Neural cell (in vitro differentiated cells): ENCODE measurements around the gene FGG.

Source experiments
- EP300 ChIP-seq: fragments of 450-650 bp; conservative IDR thresholded peaks from 2 replicates; pipeline ENCODE4 v1.6.1; 2014; ENCODE audit warnings: antibody characterized with exemption, mild to moderate bottlenecking, moderate library complexity; ENCODE audit not compliant: poor library complexity, severe bottlenecking
- EZH2 ChIP-seq: fragments of 200-600, 300-800 bp; shearing (Covaris generic), sonication (generic); IDR thresholded peaks from 2 replicates; pipeline ENCODE4 v1.6.1; 2014; ENCODE audit warnings: antibody characterized with exemption, low read length, borderline replicate concordance, mild to moderate bottlenecking; ENCODE audit not compliant: insufficient read depth, poor library complexity, severe bottlenecking
- MXI1 ChIP-seq: fragments of 450-650 bp; conservative IDR thresholded peaks from 2 replicates; pipeline ENCODE4 v1.6.1; 2014; ENCODE audit warnings: antibody characterized with exemption, mild to moderate bottlenecking; ENCODE audit not compliant: poor library complexity, severe bottlenecking
- POLR2AphosphoS5 ChIP-seq: IDR thresholded peaks from 2 replicates; pipeline ENCODE4 v1.6.1; 2012
- RAD21 ChIP-seq: fragments of 450-650 bp; conservative IDR thresholded peaks from 2 replicates; pipeline ENCODE4 v1.6.1; 2014; ENCODE audit warnings: antibody characterized with exemption, mild to moderate bottlenecking, moderate library complexity
- SMC3 ChIP-seq: fragments of 450-650 bp; conservative IDR thresholded peaks from 2 replicates; pipeline ENCODE4 v1.6.1; 2014; ENCODE audit warnings: antibody characterized with exemption, mild to moderate bottlenecking, moderate library complexity; ENCODE audit not compliant: poor library complexity
- TAF1 ChIP-seq: IDR thresholded peaks from 2 replicates; pipeline ENCODE4 v1.6.1; 2012; ENCODE audit warnings: low read depth
- TF ChIP-seq, protein P1 (sequence below): fragments of 450-650 bp; IDR thresholded peaks from 2 replicates; pipeline ENCODE4 v1.5.1; 2014; ENCODE audit warnings: antibody characterized with exemption, mild to moderate bottlenecking, moderate library complexity; ENCODE audit not compliant: poor library complexity, severe bottlenecking

- TF ChIP-seq, protein P1, sequence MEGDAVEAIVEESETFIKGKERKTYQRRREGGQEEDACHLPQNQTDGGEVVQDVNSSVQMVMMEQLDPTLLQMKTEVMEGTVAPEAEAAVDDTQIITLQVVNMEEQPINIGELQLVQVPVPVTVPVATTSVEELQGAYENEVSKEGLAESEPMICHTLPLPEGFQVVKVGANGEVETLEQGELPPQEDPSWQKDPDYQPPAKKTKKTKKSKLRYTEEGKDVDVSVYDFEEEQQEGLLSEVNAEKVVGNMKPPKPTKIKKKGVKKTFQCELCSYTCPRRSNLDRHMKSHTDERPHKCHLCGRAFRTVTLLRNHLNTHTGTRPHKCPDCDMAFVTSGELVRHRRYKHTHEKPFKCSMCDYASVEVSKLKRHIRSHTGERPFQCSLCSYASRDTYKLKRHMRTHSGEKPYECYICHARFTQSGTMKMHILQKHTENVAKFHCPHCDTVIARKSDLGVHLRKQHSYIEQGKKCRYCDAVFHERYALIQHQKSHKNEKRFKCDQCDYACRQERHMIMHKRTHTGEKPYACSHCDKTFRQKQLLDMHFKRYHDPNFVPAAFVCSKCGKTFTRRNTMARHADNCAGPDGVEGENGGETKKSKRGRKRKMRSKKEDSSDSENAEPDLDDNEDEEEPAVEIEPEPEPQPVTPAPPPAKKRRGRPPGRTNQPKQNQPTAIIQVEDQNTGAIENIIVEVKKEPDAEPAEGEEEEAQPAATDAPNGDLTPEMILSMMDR = no peak
- TF ChIP-seq EZH2 (no peak), EP300 (no peak), TAF1 (no peak), SMC3 (no peak), POLR2AphosphoS5 (no peak), RAD21 (no peak), MXI1 (no peak)
Observed at GRCh38 chr4:154634058-154634457, 21.6 kb upstream of the FGG start.
